ENCODE measurements around the gene PRIMPOL. TPM values are rescaled to one million over a fixed set of nuclear protein-coding genes. Genes with fewer than 3 reads are reported as not detected.

The PRIMPOL gene
- total and polyA plus RNA-seq, 9 of the 15 experiments (the other 6 are each of a cell fraction or from before 2014, with no cell fraction given), result 11.0 to 32.0 (median 16.1) TPM

DNA sequence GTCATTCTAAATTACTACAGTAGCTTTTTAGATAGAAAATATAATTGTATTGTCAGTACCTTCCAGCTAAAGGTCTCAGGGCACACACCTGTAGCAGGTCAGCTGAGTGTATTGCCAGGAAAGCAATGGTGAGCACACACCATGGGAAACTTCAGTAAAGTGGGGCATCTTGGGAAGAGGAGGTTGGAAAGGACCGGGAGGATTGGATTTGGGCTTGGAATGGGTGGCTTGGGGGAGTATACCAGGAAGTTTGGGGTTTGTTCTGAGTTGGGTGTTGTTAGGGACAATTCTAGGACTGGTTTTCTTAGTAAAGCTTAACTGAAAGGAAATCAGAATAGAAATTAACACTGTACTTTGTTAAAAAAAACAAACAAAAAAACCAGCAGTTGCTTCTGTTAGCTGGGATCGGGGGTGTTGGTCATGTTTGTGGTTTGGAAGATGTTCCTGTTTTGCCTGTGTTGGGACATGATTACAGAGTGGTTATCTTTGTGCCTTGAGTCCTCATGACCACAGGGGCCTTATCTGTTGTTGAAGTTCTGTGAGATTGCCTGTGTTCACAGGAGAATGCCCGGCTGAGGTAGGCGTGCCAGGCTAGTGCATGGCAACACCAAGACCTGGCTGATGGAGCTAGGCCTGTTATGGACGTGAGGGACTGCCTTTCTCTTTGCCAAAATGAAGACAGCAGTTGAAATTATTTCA lies 35.1 kb downstream of the PRIMPOL start (continued):
- TF ChIP-seq ZNF830 (CRISPR knock-in tag; IDR thresholded peaks at IDR 0.05) (no peak), ZNF77 (CRISPR knock-in tag; IDR thresholded peaks at IDR 0.05) (no peak), CREBBP (IDR thresholded peaks at IDR 0.05; ENCODE audit: low read depth, low read length) (no peak), POLR2AphosphoS2 (IDR thresholded peaks at IDR 0.05; ENCODE audit: low read length) (no peak), GABPA (tag; conservative IDR thresholded peaks at IDR 0.05; ENCODE audit: low read depth) (peak; percentile 32; the same call in 1 of the 2 replicates), ILF3 (IDR thresholded peaks at IDR 0.05; ENCODE audit: borderline replicate concordance) (no peak), ZNF316 (IDR thresholded peaks at IDR 0.05) (no peak), SIN3B (IDR thresholded peaks at IDR 0.05; ENCODE audit: low read depth) (no peak), SIN3A (IDR thresholded peaks at IDR 0.05; ENCODE audit: borderline replicate concordance in 2 of 2, control insufficient read depth in 1 of 2, low read depth in 2 of 2, low read length in 2 of 2) (no peak), MIER1 (IDR thresholded peaks at IDR 0.05; ENCODE audit: low read depth) (no peak), NONO (IDR thresholded peaks at IDR 0.05; ENCODE audit: low read depth in 2 of 2, low read length in 1 of 2) (peak in 1 of 2 experiments; percentile 76; a peak in 2 of 4 replicates), ZBTB7A (IDR thresholded peaks at IDR 0.05; ENCODE audit: borderline replicate concordance, control insufficient read depth, low read depth, low read length) (no peak), SNRNP70 (optimal IDR thresholded peaks at IDR 0.05; ENCODE audit: low read depth, low read length) (no peak), NCOR1 (IDR thresholded peaks at IDR 0.05) (peak; percentile 98), ZNF232 (CRISPR knock-in tag; IDR thresholded peaks at IDR 0.05) (no peak), RBM22 (IDR thresholded peaks at IDR 0.05; ENCODE audit: low read depth, low read length, poor library complexity, severe bottlenecking) (no peak), ZNF766 (CRISPR knock-in tag; conservative IDR thresholded peaks at IDR 0.05) (peak; percentile 88), NRF1 (conservative IDR thresholded peaks at IDR 0.05 in 1 of 2, IDR thresholded peaks at IDR 0.05 in 1 of 2) (no peak; a peak in 2 of 4 replicates), SREBF2 (CRISPR knock-in tag; IDR thresholded peaks at IDR 0.05) (no peak), POLR2B (IDR thresholded peaks at IDR 0.05; ENCODE audit: low read depth, partially characterized antibody) (no peak)
- TF ChIP-seq, protein P1, sequence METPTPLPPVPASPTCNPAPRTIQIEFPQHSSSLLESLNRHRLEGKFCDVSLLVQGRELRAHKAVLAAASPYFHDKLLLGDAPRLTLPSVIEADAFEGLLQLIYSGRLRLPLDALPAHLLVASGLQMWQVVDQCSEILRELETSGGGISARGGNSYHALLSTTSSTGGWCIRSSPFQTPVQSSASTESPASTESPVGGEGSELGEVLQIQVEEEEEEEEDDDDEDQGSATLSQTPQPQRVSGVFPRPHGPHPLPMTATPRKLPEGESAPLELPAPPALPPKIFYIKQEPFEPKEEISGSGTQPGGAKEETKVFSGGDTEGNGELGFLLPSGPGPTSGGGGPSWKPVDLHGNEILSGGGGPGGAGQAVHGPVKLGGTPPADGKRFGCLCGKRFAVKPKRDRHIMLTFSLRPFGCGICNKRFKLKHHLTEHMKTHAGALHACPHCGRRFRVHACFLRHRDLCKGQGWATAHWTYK (CRISPR knock-in tag; IDR thresholded peaks at IDR 0.05), result peak; percentile 83; the same call in 1 of the 2 replicates
- TF ChIP-seq, protein P2, sequence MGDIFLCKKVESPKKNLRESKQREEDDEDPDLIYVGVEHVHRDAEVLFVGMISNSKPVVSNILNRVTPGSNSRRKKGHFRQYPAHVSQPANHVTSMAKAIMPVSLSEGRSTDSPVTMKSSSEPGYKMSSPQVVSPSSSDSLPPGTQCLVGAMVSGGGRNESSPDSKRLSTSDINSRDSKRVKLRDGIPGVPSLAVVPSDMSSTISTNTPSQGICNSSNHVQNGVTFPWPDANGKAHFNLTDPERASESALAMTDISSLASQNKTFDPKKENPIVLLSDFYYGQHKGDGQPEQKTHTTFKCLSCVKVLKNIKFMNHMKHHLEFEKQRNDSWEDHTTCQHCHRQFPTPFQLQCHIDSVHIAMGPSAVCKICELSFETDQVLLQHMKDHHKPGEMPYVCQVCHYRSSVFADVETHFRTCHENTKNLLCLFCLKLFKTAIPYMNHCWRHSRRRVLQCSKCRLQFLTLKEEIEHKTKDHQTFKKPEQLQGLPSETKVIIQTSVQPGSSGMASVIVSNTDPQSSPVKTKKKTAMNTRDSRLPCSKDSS (IDR thresholded peaks at IDR 0.05; ENCODE audit: low read depth, partially characterized antibody), result no peak
- TF ChIP-seq, protein P3, sequence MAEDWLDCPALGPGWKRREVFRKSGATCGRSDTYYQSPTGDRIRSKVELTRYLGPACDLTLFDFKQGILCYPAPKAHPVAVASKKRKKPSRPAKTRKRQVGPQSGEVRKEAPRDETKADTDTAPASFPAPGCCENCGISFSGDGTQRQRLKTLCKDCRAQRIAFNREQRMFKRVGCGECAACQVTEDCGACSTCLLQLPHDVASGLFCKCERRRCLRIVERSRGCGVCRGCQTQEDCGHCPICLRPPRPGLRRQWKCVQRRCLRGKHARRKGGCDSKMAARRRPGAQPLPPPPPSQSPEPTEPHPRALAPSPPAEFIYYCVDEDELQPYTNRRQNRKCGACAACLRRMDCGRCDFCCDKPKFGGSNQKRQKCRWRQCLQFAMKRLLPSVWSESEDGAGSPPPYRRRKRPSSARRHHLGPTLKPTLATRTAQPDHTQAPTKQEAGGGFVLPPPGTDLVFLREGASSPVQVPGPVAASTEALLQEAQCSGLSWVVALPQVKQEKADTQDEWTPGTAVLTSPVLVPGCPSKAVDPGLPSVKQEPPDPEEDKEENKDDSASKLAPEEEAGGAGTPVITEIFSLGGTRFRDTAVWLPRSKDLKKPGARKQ (CRISPR knock-in tag; IDR thresholded peaks at IDR 0.05), result no peak
- TF ChIP-seq, protein P4, sequence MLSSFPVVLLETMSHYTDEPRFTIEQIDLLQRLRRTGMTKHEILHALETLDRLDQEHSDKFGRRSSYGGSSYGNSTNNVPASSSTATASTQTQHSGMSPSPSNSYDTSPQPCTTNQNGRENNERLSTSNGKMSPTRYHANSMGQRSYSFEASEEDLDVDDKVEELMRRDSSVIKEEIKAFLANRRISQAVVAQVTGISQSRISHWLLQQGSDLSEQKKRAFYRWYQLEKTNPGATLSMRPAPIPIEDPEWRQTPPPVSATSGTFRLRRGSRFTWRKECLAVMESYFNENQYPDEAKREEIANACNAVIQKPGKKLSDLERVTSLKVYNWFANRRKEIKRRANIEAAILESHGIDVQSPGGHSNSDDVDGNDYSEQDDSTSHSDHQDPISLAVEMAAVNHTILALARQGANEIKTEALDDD (IDR thresholded peaks at IDR 0.05), result peak; percentile 93

Data from K562 (cell line).